HG03139 (cell line): Measurements from ENCODE around the gene DGKI.
"Not testable (repeated sequence)": the region's sequence is repeated elsewhere in the genome, so short reads cannot be mapped to it uniquely, and the experiment has no call there.

ENCODE experiments used
- ATAC-seq: cut with Tn5 transposase; IDR thresholded peaks from one replicate; pipeline ENCODE4 v1.9.1; 2021; ENCODE audit not compliant: unreplicated experiment

DGKI gene

DNA sequence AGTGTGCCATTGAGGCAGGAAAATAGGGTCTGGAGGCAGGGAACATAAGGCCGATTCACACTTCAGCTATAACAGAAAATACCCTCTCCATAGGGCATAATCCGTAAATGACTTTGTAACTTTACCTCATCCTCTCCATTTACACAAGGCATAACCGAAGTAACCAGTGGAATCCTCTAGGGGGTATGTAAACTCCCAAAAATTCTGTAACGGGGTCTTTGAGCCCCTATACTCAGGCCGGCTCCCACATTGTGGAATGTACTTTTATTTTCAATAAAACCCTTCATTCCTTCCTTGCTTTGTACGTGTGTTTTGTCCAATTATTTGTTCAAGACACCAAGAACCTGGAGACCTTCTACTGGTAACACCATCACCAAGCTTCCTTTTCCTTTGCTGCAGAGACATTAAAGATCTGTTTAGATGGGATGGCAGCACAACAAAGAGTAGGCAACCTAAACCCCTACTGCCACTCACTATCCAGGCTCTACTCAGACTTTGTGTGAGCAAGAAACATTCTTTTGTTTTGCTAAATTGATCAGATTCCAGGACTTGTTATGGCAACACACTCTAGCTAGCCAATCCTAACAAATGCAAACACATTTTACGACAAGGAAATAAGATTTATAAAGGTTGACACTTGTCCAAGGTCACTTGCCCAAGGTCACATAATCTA lies 99.3 kb downstream of the DGKI start:
- ATAC-seq = no peak

- ATAC-seq = no peak
These were observed 103.8 kb downstream of the DGKI start for GRCh38 chr7:137743021-137743420.

DNA sequence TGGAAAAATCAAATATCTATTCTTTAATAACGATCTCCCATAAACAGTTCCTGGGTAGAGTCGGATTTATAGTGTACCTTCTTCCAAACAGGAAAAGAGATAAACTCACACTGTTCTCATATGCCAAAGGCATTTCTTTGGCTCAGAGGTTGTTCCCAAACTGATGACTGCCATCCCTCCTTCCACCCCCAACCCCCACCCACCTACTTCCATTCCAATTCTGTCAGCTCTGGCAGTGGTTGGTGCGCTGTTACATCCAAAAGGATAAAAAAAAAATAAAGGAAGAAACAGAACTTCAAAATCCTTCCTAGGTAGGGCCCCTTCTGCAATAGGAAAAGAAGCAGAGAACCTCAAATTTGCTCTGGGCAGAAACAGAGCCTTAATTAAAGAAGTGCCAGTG lies 104.7 kb downstream of the DGKI start:
- ATAC-seq = no peak

- no peak for ATAC-seq
These were observed 105.3 kb downstream of the DGKI start for GRCh38 chr7:137741443-137741842.

GRCh38 chr7:137734221-137734620 lies 112.6 kb downstream of the DGKI start:
- ATAC-seq = no peak

- no peak for ATAC-seq
These were observed 114.6 kb downstream of the DGKI start for GRCh38 chr7:137732168-137732567.

DNA sequence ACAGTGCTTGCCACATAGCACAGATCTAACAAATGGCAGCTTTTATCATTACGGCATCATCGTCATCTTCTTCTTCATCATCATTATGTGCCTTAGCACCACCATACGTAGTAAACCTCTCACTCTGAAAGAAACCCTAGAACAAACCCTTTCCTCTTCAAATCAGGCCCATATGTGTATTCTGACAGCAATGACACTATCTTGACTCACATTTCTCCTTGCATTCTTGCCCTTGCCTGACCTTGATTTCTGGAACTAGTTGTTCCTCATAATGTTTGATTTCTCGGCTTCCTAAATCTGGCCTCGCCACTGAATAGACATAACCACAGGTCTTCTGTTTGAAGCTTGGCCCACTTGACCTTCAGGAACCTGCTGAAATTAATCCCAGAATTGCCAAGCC lies 115.3 kb downstream of the DGKI start:
- no peak for ATAC-seq

DNA sequence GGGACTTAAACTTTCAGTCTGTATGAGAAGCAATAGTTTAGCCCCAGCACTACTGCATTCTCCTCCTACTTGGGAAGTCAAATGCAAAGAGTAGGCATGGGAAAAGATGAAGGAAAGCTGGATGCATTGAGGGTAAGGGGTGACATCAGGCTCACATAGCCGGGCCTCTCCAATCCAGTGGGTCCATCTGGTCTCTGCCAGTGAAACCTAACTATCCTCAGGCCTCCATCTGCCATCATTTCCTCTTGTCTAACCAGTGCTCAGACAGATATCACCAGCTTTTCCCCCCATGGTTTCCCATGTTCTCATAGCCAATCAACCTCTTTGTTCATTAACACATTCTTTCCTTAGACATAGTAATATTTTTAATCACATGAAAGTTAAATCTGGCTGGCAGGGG lies 118.3 kb downstream of the DGKI start:
- ATAC-seq = no peak

- no peak for ATAC-seq
These were observed 119.4 kb downstream of the DGKI start for GRCh38 chr7:137727413-137727812.

GRCh38 chr7:137718355-137718754 lies 128.4 kb downstream of the DGKI start:
- ATAC-seq = no peak

DNA sequence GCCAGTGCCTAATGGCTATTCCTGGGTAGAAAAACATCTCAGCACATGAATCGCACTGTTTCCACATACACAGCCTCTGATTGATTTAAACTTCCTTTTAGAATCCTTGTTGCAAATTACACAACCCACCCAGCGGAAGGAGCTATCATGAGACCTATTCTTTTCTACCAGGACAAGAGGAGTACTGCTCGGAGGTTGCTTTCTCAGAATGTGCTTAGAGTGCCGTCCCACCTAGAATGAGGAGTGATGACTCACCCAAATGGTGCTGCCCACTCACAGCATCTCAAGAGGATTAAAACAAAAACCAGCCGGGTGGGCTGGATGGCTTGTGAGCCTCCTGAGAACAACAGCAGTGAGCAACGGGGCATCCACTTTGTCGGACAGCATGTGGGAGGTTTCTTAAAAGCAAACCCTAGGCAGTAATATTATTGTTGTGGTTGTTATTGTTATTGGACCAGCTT lies 128.9 kb downstream of the DGKI start:
- ATAC-seq = no peak

DNA sequence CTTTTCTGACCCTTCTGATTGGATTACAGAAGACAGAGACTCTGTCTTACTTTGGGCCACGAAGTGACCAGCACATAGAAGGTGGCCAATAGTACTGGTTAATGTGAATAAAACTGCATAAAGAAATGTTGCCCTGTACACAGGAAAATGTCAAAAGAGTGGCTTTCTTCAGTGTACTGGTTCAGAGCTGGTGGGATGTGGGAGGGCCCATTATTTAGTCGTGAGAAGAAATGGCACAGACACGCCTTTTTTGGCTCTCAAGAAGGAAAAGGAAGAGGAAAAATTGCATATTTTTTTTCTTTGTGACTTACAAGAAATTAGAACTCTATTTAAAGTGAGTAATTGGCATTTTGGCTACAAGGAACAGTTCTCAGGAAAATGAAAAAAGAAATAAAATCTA lies 129.7 kb downstream of the DGKI start:
- ATAC-seq = no peak

- no peak for ATAC-seq
These were observed 130.7 kb downstream of the DGKI start for GRCh38 chr7:137716061-137716460.

GRCh38 chr7:137715533-137715932 lies 131.2 kb downstream of the DGKI start:
- no peak for ATAC-seq

DNA sequence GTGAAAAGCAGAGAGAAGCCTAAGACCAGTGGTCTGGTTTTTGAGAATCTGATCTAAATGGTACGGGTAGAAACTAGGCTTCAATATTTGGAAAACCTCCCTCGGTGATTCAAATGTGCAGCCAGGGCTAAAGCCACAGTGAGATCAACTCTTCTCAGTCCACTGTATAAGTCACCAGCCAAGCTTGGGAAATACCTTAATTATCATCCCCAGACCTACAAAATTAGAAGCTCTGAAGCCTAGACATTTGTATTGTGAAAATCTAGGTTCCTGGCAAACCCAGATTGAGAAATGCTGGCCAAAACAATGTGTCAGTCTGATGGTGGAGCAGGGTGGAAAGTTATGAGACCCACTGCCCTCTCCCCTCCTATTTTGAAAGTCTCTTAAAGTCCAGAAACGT lies 131.7 kb downstream of the DGKI start:
- ATAC-seq = no peak

DNA sequence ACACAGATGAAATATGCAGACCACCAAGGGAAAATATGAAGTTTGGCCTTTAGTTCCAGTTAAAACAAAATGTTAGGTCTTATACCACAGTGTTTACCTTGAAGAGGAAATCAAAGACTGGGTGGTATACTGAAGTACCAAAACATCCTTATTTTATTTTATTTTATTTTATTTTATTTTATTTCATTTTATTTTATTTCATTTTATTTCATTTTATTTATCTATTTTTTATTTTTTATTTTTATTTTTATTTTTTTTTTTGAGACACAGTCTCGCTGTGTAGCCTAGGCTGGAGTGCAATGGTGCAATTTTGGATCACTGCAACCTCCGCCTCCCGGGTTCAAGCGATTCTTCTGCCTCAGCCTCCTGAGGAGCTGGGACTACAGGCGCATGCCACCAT lies 140.4 kb downstream of the DGKI start:
- ATAC-seq = not testable (repeated sequence)

DNA sequence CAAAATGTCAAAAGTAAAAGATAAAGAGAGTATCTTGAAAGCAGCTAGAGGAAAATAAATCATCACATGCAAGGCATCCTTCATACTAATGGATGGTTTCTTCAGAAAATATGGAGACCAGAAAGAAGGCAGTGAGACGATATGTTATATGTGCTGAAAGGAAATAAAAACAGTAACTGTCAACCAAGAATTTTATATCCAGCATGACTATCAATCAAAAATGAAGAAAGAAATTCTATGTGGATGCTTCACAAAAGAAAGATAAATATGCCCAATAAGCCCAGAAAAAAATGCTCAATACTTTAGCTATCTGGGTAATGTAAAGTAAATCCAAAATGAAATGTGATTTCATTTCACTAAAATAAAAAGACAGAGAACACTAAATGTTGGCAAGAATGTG lies 142.1 kb downstream of the DGKI start:
- no peak for ATAC-seq

GRCh38 chr7:137703291-137704010 lies 143.3 kb downstream of the DGKI start:
- no peak for ATAC-seq

DNA sequence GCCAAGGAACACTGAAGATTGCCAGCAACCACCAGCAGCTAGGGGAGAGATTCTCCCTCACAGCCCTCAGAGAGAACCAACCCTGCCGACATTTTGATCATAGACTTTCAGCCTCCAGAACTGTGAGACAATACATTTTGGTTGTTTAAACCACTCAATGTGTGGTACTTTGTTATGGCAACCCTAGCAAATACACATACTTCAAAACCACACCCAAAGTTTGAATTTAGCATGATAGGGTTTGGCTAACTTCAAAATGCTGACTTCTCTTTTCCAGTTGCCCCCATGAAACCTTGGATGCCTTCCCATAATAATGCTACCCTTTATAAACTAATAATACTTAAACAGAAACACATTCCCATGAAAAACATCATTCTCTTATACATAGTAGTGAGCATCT lies 149.8 kb downstream of the DGKI start:
- no peak for ATAC-seq

DNA sequence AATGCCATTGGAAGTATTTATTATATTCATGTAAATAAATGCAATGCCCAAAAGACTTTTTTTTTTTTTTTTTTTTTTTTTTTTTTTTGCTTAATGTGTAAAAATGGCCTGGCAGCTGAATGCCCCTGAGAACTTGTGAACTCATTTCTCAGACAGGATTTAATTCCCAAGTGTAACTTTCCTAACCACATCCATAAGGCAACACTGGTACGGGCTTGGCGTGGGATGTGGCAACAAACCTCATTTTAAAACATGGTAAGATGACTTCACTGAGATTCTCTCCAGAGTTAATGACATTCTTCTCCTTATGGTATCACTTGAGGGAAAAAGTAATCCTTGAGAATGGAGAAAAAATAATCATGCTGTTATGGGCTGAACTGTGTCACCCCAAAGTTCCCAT lies 150.4 kb downstream of the DGKI start:
- no peak for ATAC-seq

DNA sequence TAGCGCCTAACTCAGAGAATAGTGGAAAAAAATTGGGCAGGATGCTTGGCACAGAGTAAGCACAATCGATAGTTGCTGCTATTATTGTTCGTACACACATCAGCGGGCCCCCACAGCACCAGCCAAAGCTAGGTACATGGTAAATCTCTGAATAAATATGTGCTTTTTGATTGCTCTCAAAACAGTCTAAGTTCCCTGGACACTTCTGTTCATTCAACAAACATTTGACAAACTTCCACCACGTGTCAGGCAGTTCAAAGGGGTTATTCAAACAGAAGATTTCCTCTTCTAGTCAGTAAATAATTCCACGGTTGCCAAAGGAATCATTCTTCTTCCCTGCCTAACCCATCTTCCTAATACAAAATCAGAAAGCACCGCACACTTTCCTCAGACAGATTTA lies 150.8 kb downstream of the DGKI start:
- ATAC-seq = no peak

GRCh38 chr7:137695494-137695893 lies 151.3 kb downstream of the DGKI start:
- ATAC-seq = no peak

- no peak for ATAC-seq
These were observed 152.4 kb downstream of the DGKI start for GRCh38 chr7:137694405-137694804.
